ENCODE measurements around the gene GALNT7. TPM values are rescaled to one million over a fixed set of nuclear protein-coding genes. Genes with fewer than 3 reads are reported as not detected.

Gene GALNT7
- total RNA-seq, 1 experiment from 2014 or later: 156 TPM

Small RNAs within 50 kb of the gene (microRNA-seq; reads per million reads assigned to microRNA genes)
- gene MIR548T (ENCODE audit: unreplicated experiment): 5.7 reads per million, percentile 17 among the genes with 10 or more reads in this experiment

Other genes starting within 250 kb of the GALNT7 start
- gene HMGB2, start 165.5 kb downstream of the GALNT7 start, total RNA-seq (2021; ENCODE audit: unreplicated experiment): 183 TPM
- 23.4 TPM for gene SAP30, start 202.1 kb downstream of the GALNT7 start, total RNA-seq (2021; ENCODE audit: unreplicated experiment)
- gene SCRG1, start 230.3 kb downstream of the GALNT7 start, total RNA-seq (2021; ENCODE audit: unreplicated experiment): not detected